GM19467 (cell line): Measurements from ENCODE around the gene TFAM.

Experiments
- ATAC-seq: cut with Tn5 transposase; IDR thresholded peaks from one replicate; pipeline ENCODE4 v1.9.1; 2021; ENCODE audit warnings: mild to moderate bottlenecking, moderate library complexity; ENCODE audit not compliant: unreplicated experiment

TFAM gene

DNA sequence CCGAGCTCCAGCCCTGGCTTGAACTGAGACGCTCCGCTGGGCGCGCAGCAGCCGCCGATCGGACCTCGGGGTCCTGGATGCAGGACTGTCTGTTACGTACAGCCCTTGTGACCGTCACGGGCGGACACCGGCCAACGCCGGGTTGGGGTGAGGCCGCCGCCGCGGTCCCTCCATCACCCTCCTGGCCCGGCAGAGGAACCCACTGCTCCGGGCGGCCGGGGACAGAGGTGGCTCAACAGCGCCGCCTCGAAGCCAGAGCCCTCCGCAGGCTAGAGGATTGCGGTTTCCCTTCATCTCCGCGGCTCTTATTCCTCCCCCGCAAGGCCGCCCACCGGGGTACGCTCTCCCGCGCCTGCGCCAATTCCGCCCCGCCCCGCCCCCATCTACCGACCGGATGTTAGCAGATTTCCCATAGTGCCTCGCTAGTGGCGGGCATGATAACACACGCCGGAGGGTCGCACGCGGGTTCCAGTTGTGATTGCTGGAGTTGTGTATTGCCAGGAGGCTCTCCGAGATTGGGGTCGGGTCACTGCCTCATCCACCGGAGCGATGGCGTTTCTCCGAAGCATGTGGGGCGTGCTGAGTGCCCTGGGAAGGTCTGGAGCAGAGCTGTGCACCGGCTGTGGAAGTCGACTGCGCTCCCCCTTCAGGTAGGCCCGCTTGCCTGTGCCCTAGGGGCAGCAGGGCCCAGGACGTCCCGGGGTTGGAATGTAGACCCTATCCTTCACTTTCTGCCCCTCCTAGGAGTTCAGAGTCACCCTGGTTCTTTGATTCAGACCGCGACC lies at the start of gene TFAM:
TFAM (plus strand) TSS at position 412 of the 785 bp plus-strand sequence; CDS start at position 550, 138 bp downstream.
- peak; percentile 89 for ATAC-seq

DNA sequence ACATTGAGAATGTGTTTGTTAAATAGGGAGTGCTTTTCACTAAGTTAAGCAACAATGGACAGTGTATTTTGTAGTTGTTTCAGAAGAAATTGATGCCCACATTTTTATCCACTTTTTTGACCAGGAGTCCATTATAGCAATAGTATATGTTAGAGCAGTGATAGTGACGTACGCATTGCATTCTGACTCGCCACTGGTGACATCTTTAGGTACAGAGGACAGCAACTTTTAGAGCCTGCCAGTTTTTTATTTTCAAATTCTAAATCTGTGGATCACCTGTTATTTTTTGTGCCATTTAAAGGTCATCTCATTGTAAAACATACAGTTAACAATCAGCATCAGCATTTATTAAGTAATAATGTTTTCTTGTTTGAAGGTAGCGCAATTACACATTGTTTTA lies 49.0 kb upstream of the TFAM start:
- no peak for ATAC-seq

DNA sequence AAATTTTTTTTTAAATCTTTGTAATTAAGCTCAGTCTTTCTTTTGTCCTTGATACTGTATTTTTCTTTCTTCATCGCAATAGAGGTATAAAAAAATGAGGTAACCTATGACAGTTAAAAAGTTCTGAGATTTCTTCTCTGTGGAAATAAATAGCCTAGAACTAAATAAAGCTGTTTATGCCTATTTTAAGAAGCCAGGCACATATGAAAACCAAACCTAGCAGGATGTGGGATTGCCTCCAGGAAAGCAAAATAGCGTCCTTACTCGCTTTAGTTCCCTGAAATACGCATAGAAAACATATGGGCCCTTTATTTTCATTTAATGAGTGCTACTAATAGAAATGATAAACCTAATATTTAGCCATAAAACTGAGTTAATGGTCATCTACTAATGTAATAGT lies 43.8 kb upstream of the TFAM start:
- ATAC-seq, result no peak

DNA sequence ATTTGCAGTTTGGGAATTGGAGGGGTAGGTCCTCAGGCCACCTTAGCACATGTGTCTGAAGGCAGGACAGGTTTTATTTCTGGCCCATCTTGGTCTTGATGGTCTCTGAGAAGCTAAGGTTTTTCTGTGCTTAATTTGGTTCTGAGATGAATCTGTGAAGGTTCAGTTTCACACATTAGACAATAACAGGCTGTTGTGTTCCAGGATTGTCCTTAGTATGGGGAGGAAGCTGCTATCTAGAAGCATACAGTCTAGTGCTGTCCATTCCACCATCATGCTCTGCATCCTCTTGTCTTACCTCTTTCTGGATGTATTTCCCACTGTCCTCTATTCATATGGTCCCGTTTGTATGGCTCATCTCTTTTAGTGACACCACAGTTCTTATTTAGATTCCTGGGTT lies 43.3 kb upstream of the TFAM start:
- no peak for ATAC-seq

DNA sequence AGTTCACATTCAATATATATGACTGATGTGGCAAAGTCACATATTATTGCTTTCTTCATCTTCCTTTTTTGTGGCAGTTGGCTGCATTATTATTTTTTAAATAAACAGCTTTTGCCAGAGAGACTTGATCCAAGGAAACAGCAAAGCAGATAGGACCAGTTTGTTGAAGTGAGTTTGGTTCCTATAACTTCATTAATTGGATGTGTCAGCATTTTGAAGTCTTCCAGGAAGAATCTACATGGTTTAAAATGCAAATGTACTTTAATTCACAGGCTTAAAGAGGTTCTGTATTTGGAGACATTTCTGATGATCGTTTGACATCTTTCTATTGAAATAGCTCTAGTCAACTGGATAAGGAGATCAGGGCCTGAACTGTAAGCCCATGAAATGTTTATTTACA lies 37.2 kb upstream of the TFAM start:
- no peak for ATAC-seq

DNA sequence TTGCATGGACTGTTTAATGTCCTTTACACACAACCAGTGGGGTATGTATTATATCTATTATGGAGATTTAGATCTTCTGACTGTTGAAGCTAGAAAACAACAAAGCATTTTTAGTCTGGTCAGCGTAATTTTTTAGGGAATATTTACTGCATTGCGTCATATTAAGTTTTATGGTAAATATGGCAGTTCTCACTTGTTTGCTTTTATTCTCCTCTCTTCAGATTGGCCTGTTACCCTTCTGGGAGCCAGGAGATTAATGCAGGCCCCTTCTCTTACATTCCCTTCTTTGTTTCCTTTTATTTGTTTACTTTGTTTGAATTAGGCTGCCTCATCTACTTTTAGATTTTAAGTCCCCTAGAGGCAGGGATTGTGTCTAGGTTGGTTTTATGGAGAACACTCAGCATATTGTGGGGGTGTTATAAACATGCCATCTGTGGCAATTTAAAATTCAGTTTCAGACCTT lies 36.6 kb upstream of the TFAM start:
- ATAC-seq, result no peak

DNA sequence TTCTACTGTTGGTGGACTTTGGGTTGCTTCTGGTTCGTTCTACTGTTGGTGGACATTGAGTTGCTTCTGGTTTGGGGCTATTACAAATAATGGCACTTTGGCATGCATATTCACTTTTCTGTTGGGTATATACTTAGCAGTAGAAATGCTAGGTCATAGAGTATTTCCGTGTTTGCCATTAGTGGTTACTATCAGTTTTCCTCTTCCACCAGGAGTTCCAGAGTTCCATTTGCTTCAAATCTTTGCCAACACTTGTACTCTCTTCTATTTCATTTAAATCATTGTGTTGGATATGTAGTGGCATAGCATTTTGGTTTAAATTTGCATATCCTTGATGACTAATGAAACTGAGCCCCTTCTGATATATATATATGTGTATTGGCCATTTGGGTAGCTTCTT lies 35.2 kb upstream of the TFAM start:
- ATAC-seq, result no peak

DNA sequence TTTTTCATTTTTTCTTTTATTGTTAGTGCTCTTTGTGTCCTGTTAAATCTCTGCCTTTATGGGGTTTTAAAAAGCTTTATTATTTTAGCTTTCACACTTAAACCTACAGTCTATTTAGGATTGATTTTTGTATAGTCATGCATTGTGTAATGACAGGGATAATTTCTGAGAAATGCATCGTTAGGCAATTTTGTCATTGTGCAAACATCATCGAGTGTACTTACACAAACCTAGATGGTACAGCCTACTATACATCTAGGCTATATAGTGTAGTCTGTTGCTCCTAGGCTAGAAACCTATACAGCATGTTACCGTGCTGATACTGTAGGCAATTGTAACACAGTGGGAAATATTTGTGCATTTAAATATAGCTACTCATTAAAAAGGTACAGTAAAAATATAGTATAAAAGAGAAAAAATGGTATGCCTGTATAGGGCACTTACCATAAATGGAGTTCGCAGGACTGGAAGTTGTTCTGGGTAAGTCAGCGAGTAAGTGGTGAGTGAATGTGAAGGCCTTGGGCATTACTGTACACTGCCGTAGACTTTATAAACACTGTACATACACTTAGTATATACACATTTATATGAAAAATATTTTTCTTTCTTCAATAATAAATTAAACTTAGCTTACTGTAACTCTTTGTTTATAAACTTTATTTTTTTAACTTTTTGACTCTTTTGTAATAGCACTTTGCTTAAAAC lies 34.4 kb upstream of the TFAM start:
- no peak for ATAC-seq

DNA sequence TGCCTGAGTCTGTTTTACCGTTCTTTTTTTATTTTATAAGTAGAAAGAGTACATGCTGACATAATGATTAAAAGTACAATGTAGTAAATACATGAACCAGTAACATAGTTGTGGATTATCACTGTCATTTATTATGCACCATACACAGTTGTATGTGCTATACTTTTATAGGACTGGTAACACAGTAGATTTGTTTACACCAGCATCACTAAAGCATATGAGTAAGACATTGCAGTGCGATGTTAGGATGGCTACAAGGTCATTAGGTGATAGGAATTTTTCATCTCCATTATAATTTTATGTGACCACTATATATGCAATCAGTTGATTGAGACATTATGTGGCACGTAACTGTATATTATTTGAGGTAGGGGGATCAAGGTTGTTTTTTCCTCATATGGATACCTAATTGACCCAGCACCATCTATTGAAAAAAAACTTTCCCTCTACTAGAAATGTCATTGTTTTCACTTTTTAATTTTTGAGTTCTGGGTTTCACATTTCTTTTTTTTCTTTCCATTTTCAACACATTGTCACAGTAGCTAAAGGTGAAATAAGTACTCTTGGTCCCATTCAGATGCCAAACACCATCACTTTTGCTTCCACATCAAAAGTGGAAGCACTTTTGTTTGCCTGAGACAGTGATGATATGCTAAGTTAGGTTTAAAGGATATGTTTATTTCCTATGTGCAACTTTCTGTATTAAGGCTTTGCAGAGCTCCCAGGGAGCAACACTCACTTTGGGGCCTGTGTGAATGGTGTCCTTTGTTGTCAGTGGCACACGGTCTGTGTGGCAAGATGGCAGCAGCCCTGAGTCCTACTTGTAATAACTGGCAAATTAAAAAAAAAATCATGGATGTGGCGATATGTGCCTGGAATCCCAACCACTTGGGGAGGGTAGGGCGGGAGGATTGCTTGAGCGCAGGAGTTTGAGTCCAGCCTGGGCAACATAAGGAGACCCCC lies 33.3 kb upstream of the TFAM start:
- ATAC-seq, result no peak

DNA sequence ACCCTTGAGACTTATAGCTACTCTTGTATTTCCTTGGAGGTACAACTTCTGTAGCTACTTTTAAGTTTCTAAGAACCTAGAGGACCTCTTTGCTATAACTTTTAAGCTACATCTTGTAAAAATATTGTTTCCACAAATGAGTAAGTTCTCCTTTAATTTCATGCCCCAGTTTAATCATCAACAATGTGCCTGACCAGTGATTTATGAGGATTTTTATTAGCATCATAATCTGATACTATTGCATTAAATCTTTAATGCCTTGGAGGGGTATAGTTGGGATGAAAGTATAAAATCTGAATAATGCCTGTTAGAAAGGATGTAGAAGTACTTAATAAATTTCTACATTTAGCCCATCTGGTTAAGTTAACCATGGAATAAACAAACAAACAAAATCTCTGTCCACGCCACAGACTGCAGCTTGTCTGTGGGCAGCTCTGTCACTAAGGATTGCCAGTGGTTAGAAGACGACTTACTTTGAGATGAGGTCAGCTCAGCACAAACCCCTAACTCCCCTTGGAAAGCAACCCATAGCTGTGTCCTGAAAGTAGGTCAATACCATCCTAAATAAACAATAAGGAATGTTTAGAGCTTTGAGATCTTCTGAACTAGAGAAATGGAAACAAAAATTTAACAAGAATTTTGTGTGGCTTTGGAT lies 32.1 kb upstream of the TFAM start:
- no peak for ATAC-seq

DNA sequence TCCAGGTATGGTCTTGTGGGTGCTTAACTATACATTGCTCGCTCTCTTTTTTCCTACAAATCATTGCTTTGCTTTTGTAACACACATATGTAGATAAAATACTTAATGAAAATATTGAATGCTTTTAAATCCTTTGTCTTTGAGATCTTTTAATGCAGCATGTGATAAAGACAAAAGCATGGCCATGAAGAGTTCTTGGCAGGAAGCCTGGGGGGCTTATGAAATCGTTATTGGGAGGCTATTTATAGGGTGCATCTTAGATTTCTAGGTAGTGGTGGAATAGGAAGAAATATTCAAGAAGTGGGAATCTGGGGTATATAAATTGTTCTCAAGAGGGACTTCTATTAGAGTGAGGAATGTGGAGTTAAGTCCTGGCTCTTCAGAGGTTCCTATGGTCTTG lies 28.5 kb upstream of the TFAM start:
- no peak for ATAC-seq

DNA sequence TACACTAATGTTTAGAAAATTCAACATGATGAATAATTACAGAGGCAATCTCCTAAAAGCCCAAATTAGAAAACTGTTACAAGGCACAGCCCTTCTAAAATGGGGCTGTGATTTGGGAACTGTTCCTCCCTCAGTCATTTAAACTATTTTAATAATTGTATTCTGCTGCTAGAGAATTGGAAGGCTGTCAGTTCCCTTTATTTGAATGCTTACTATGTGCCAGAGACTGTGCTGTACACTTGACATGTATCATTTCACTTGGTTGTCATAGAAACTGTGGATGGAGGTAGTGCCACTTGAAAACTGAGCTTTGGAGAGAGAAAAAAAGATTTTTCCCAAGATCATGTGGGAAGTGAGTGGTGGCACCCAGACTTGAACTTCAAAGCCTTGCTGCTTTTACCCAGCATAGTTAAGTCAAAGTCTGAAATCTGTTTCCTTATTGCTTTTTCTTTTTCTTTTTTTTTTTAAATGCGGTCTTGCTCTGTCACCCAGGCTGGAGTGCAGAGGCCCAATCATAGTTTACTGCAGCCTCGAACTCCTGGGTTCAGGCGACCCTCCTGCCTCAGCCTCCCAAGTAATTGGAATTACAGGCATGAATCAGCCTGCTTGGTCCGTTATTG lies 26.8 kb upstream of the TFAM start:
- no peak for ATAC-seq

DNA sequence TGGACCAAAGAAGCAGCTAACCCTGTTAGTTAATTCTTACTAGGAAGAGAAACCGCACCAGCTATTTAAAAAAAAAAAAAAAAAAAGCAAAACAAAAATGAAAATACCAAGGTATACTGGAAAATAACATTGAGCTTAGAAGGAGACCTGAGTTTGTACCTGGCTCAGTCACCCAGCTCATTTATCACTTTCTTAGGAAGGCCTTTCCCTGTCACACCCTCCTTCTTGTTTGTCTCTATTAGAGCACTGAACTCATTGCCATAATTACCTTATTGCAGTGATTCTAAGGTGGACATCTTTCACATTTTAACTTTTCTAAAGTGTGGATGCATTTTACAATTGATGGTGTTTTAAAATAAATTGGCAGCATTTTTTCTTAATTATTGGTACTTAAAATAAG lies 26.3 kb upstream of the TFAM start:
- no peak for ATAC-seq

DNA sequence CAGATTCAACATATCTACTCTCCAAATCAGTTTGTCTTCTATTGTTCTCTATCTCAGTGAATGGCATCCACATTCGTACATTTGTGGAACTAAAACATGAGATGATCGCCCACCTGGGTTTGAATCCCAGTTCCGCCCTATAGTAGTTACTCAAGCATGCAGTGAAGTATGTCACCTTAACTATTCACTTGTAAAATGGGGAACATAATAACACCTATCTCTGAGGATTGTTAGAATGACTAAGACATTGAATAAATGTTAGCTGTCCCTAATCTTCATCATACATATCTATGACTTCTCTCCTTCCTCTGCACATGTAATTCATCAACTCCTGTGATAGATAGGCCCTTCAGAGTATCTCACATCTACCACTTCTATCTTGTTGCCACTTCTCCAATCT lies 25.7 kb upstream of the TFAM start:
- ATAC-seq, result no peak

DNA sequence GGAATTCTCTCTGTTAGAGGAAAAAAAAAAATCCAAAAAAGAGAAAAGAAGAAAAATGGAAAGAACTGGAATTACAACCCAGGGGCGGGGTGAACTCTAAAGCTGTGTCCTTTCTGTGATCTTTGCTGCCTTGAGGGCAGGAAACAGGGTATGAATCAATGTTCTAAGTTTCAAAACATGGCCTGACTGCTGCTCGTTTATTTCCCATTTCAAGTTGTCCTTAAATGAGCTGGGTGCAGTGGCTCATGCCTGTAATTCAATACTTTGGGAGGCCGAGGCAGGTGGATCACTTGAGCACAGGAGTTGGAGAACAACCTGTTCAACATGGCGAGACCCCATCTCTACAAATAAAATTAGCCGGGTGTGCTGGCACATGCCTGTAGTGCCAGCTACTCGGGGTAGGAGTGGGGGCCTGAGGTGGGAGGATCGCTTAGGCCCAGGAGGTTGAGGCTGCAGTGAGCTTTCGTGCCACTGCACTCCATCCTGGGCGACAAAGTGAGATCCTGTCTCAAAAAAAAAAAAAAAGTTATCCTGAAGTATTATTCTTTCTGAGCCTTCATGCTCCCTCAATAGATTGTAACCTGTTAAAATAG lies 24.7 kb upstream of the TFAM start:
- ATAC-seq, result no peak

DNA sequence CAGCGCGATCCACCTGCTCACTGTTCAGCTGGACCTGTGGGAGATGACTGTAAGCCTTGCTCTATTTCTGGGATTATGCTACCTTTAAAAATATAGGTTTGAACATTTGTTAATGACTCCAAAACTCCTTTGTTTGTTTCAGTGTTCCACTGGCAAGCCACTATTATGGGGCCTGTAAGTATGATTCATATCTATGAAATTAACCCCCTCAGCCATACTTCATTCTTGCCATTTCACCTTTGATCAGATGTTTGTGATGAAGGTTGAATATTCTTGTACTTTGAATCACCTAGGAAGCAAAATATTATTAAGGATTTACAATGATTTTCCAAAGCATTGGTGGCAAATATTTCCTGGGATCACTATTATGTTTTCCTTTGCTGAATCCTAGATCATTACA lies 23.9 kb upstream of the TFAM start:
- ATAC-seq, result no peak

DNA sequence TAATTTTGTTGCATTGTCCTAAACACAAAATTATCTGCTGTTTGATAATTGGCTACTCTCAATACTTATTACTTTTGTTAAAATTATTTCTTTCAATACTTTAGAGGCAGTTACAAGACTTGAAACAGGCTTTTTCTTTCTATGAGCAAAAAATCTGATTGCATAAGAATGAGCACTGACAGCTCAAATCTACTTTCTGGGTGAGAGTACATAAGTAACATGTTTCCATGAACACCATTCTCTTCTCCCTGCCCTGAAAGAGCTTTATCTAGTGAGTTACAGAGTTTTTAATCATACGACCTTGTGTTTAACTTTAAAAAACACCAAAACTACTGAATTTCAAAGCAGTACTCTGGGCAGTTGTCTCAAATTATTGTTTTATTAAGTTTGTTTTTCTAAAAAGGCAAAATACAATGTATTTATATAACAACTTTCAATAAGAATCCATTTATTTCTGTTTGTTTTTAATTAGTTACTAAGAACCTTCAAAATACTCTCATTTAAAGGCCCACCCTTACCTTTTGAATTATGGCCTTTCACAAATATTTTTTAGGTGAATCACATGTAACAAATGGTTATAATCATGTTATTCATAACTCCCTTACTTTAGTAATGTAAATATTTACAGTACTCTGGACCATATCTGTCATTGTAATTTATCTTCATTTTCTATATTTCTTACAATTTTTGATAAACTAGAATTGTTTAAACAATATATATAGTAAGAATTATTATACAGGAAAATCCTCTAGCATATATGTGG lies 23.0 kb upstream of the TFAM start:
- ATAC-seq, result no peak

DNA sequence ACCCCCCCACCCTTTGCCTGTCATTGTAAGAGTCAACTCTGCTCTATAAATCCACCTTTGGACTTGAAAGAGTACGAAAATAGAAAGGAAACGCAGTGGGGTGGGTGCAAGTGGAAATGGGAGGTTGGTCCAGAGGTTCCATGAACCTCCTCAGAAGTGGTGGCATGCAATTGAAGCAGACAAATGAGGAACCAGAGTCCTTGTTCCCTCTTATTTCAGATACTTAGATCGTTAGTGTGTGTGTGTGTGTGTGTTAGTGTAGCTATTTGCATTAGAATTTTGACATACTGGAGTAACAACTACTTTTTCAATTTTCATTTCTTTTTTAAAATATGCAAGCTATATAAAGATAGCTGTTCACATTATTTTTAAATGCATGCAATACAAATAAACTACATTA lies 18.1 kb upstream of the TFAM start:
- ATAC-seq, result no peak

DNA sequence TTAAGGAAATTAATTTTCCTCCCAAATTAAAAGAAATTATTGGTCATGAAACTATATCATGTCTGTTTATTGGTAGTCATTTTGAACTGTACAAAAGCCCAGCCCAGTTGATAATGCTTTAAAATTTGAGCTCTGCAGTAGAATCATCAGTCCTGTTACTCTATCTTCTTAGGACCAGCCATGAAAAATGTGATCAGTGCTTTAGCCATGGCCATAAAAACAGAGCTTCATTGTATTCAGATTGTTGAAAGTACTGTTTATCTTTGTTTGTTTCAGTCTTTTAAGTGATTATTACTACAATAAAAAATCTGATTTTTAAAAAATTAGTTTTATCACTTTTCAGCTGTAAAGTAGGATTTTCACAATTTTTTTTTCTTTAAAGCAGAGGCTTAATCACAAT lies 13.7 kb upstream of the TFAM start:
- ATAC-seq, result no peak
